Measurements from ENCODE around the gene NID2.

GRCh38 chr14:51972566-51972965, 96.3 kb downstream of the NID2 start:
- TF ChIP-seq CTCF (IDR thresholded peaks at IDR 0.05; ENCODE audit: low read depth, low read length) (no peak), EZH2phosphoT487 (IDR thresholded peaks at IDR 0.05; ENCODE audit: low read depth) (no peak)
